Measurements from ENCODE around the gene ATP1A4. TPM values are rescaled to one million over a fixed set of nuclear protein-coding genes. Genes with fewer than 3 reads are reported as not detected.
"Not testable (repeated sequence)": the region's sequence is repeated elsewhere in the genome, so short reads cannot be mapped to it uniquely, and the experiment has no call there.

Gene ATP1A4
- polyA plus RNA-seq (2012; ENCODE audit: missing spikeins) = 1.7 TPM

DNA sequence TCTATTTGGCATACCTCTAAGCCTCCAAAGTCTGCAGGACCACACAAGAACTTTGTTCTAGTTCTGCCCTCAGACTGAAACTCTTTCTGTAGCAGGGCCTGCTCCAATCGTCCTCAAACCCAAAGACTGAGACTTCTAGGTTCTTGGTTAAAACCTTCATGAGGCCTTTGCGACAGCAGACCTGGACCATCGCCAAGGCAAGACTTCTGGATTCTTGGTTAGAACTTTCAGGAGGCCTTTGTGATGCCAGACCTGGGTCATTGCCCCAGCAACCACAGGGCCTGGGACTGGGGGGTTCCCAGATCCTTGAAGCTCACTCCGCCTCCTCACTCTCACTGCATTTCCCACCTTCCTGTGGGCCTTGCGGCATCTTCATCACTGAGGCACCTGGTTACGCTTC is at the start of gene ATP1A4:
Gene ATP1A4, plus strand, starts transcription at position 301 of the 400 bp plus-strand sequence. CDS start 438 bp downstream, outside the sequence.
- no peak for TF ChIP-seq TAF1 (IDR thresholded peaks at IDR 0.05; ENCODE audit: borderline replicate concordance, low read depth, low read length)
- no peak for TF ChIP-seq POLR2A (IDR thresholded peaks at IDR 0.05; ENCODE audit: low read depth, low read length)
- no peak for TF ChIP-seq POLR2AphosphoS5 (IDR thresholded peaks at IDR 0.05; ENCODE audit: low read depth, low read length)
- FAIRE-seq = no peak

DNA sequence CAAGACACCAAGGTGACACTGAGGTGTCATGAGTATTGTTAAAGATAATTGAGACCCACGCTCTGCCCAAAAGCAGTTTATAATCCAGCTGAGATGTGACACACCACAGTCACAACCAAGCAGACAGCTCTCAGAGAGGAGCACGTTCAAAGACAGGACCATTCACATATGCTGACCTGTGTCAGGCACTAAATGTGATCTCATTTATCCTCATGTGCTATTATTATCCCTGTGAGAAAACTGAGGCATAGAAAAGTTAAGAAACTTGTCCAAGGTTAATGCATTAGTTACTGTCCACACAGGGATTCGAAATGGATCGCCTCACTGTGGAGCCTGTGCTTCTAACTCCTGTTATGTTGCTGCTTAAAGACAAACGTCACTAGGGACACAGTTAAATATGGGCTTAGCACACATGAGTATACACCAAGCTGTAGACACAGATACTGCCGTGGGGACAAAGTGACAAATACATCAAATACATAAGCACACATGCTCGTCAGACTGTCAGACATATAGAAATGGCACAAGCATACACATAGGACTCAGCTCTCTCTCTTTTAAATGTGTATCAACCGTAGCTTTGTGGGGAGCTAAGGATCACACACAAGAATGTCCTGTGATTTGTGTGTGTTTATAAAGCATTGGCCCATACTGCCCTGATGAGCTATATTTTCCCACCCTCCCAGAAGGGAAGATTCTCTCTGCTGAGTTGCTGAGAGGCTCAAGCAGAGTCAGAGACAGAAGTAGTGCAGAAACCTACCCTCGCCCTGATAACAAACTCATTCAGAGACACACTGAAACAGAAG is 49.5 kb upstream of the ATP1A4 start:
- no peak for TF ChIP-seq POLR2A (IDR thresholded peaks at IDR 0.05; ENCODE audit: low read depth, low read length)
- no peak for TF ChIP-seq POLR2AphosphoS5 (IDR thresholded peaks at IDR 0.05; ENCODE audit: low read depth, low read length)
- TF ChIP-seq TAF1 (IDR thresholded peaks at IDR 0.05; ENCODE audit: borderline replicate concordance, low read depth, low read length) = no peak
- DNase-seq (ENCODE audit: insufficient read length) = no peak

More for the DNA sequence above, at the start of gene ATP1A4:
- DNase-seq (ENCODE audit: insufficient read length) = no peak

DNA sequence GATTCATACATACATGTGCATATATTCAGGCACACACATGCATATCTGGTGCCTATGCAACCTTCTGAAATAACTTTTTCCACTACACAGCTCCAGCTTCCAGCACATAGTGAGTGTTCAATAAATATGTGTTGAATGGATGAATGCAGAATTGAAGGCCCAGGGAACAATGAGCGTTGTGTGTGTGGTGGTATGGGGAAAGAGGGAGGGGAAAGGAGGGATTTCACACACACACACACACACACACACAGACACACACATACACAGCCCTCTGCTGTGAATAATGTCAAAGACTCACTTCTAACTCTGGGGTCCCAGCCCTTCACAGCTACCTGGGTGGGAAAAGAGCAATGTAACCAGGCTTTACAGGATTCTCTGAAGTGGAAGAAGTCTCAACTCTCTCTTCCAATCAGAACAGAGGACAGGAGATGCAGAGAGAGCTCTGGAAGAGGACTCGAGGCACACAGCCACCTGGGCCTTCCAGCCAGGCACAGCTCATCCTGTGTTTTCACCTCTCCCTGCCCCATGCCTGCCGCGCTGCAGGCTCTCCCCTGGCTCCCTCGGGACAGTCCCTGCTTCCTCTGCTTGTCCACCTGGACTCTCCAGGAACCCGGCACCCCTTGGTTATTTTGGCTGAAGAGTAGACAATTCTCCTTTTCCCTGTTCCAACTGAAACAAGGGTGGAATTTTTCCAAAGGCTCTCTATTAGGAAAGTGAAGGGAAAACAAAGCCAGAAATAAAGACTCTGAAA is 47.6 kb upstream of the ATP1A4 start:
- no peak for TF ChIP-seq TAF1 (IDR thresholded peaks at IDR 0.05; ENCODE audit: borderline replicate concordance, low read depth, low read length)
- TF ChIP-seq POLR2AphosphoS5 (IDR thresholded peaks at IDR 0.05; ENCODE audit: low read depth, low read length) = no peak
- no peak for TF ChIP-seq POLR2A (IDR thresholded peaks at IDR 0.05; ENCODE audit: low read depth, low read length)
- no peak for FAIRE-seq
- DNase-seq (ENCODE audit: insufficient read length) = no peak

More for the DNA sequence above, 49.5 kb upstream of the ATP1A4 start:
- peak; percentile 76 for FAIRE-seq

DNA sequence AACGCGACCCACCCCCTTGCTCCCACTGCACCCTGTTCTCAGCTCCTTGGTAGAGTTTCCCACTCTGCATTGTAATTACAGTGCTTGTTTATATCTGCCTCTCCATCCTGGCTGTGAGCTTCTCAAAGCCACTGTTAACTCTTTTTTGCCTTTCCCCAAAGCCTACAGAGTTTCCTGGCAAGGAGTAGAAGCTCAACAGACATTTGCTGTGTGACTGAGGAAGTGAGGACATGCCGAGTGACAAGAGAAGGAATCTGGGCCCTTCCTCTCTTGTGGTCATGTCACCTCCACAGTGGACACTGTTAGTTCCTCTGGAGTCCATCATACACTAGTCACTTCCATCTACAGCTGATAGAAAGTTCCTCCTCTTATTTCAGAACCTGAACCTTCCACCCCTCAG is 46.9 kb upstream of the ATP1A4 start:
- no peak for DNase-seq (ENCODE audit: insufficient read length)
- TF ChIP-seq TAF1 (IDR thresholded peaks at IDR 0.05; ENCODE audit: borderline replicate concordance, low read depth, low read length) (no peak), POLR2AphosphoS5 (IDR thresholded peaks at IDR 0.05; ENCODE audit: low read depth, low read length) (no peak), POLR2A (IDR thresholded peaks at IDR 0.05; ENCODE audit: low read depth, low read length) (no peak)
- FAIRE-seq = no peak

DNA sequence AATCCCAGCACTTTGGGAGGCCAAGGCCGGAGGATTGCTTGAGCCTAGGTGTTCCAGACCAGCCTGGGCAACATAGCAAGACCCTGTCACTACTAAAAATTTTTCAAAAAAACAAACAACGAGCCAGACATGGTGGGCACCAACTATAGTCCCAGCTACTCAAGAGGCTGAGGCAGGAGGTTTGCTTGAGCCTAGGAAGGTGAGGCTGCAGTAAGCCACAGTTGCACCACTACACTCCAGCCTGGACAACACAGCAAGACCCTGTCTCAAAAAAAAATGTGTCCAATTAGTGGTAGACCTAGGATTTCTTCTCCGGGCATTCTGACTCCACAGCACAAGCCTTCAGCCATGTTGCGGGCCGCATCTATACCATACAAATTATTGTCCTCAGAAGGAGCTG is 46.2 kb upstream of the ATP1A4 start:
- DNase-seq (ENCODE audit: insufficient read length) (no peak), FAIRE-seq (no peak)
- TF ChIP-seq POLR2A (IDR thresholded peaks at IDR 0.05; ENCODE audit: low read depth, low read length) = no peak
- TF ChIP-seq TAF1 (IDR thresholded peaks at IDR 0.05; ENCODE audit: borderline replicate concordance, low read depth, low read length) = no peak
- TF ChIP-seq POLR2AphosphoS5 (IDR thresholded peaks at IDR 0.05; ENCODE audit: low read depth, low read length) = no peak

DNA sequence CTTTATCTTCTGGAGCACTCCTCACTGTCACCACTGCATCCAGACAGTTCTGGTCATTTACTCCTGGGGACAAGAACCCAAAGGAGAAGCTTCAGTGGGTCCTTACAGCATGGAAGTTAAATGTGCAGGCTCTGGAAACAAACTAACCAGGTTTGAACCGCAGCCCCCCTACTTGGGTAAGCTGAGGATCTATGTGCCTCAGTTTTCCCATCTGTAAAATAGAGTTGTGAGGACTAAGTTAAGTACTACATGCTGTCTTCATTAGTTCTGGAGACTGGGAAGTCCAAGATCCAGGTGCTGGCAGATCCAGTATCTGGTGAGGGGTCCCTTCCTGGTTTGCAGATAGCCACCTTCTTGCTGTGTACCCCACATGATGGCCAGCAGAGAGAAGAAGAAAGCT is 43.9 kb upstream of the ATP1A4 start:
- no peak for TF ChIP-seq POLR2AphosphoS5 (IDR thresholded peaks at IDR 0.05; ENCODE audit: low read depth, low read length)
- TF ChIP-seq TAF1 (IDR thresholded peaks at IDR 0.05; ENCODE audit: borderline replicate concordance, low read depth, low read length) = no peak
- no peak for TF ChIP-seq POLR2A (IDR thresholded peaks at IDR 0.05; ENCODE audit: low read depth, low read length)
- DNase-seq (ENCODE audit: insufficient read length) (no peak), FAIRE-seq (no peak)

DNA sequence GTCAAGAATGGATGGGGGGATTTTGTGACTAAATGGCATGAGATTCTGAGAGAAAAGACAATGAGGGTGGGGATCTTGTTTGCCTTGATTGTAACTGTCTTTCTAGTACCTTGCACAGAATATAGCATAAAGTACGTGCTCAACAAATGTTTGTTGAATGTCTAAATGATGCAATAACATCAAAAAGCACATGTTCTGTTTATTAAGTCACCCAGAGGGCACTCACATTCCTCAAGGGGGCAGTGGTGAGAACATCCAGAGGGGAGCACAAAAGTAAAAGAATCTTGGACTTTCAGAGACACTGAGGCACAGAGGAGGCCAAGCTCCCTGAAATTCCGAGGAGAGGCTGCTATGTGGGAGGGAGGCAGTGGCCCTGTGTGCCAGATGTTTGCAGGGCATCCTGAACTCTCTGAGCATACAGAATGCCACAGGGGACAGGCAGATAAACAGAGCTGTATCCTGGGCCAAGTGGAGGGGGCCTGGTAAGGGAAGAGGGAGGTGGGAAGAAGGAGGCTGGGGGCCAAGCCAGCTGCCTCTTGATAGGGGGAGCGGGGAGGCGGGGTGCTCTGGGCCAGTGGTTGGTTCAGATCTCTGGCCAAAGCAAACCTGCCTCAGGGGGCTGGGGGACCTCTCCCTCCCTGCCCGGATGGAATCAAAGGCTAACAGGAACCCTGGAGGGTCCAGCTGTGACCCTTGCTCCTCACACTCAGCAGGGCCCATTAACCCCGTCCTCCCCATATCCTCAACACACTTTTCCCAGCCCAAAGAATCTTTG is 42.3 kb upstream of the ATP1A4 start:
- FAIRE-seq (peak; percentile 40), DNase-seq (ENCODE audit: insufficient read length) (no peak)
- no peak for TF ChIP-seq POLR2A (IDR thresholded peaks at IDR 0.05; ENCODE audit: low read depth, low read length)
- TF ChIP-seq TAF1 (IDR thresholded peaks at IDR 0.05; ENCODE audit: borderline replicate concordance, low read depth, low read length) = no peak
- no peak for TF ChIP-seq POLR2AphosphoS5 (IDR thresholded peaks at IDR 0.05; ENCODE audit: low read depth, low read length)

DNA sequence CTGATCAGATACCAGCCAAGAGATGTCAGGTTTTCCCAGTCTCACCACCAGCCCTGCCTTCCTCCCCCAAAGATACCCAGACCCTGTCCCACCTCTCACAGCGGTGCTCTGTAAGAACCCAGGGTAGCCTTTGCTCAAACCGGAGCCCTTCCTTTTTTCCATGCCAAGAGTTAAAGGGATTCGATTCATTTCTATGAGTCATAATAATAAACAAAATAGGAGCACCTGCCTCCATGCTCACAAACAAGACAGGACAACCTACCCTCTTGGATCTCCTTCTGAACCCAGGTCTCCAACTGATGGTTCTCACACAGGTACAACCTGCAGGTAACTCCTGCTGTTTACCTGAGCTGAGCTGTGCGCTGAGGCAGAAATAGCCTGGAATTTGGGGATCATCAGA is 41.7 kb upstream of the ATP1A4 start:
- FAIRE-seq (no peak), DNase-seq (ENCODE audit: insufficient read length) (no peak)

DNA sequence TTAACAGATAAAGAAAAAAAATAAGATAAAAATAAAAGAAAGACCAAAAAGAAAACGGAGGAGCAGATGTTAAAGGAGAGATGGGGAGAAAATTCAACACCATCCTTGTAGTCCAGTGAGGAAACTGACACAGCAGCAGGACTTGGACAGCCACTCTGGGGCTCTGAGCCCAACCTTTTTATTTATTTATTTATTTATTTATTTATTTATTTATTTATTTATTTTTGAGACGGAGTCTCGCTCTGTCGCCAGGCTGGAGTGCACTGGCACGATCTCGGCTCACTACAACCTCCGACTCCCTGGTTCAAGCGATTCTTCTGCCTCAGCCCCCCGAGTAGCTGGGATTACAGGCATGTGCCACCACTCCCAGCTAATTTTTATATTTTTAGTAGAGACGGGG is 39.9 kb upstream of the ATP1A4 start:
- FAIRE-seq; DNase-seq (ENCODE audit: insufficient read length): not testable (repeated sequence)

More for the DNA sequence above, 41.7 kb upstream of the ATP1A4 start:
- TF ChIP-seq POLR2AphosphoS5 (IDR thresholded peaks at IDR 0.05; ENCODE audit: low read depth, low read length) (no peak), POLR2A (IDR thresholded peaks at IDR 0.05; ENCODE audit: low read depth, low read length) (no peak), TAF1 (IDR thresholded peaks at IDR 0.05; ENCODE audit: borderline replicate concordance, low read depth, low read length) (no peak)

DNA sequence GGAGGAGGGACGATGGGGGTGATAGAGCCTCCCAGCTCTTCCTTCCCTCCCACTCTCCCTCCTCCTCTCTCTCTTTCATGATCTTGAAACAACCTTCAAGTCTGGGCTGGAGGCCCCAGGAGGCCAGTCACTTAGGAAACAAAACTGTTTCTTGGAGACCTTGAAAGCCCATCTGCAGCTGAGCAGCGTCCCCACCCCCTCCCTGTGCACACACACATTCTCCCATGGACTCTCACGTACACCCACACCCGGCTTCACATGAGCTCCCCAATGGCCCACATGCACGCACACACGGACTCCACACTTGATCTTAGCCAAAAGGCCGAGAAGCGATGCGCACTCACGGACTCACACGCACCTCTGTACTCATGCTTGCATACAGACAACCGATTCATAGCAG is 39.0 kb upstream of the ATP1A4 start:
- FAIRE-seq (no peak), DNase-seq (ENCODE audit: insufficient read length) (no peak)
- TF ChIP-seq POLR2AphosphoS5 (IDR thresholded peaks at IDR 0.05; ENCODE audit: low read depth, low read length) = no peak
- no peak for TF ChIP-seq POLR2A (IDR thresholded peaks at IDR 0.05; ENCODE audit: low read depth, low read length)
- no peak for TF ChIP-seq TAF1 (IDR thresholded peaks at IDR 0.05; ENCODE audit: borderline replicate concordance, low read depth, low read length)

DNA sequence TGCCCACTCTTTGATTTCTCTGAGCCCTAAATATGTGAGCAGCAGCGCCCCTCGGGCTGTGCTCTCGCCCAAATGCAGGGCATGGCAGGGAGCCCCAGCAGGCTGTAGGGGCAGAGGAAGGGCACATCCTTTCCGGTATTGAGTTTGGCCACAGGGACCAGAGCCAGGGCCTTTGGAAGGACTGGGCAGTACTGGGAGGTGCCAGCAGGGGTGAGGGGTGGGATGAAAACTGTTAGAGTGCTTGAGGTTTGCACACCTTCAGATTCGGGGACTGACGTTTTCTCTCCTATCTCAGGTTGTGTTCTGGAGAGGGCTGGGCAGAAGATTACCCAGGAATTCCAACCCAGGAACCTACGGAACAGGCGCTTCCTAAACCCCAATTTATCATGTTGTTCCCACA is 38.0 kb upstream of the ATP1A4 start:
- FAIRE-seq = no peak
- no peak for TF ChIP-seq TAF1 (IDR thresholded peaks at IDR 0.05; ENCODE audit: borderline replicate concordance, low read depth, low read length)
- DNase-seq (ENCODE audit: insufficient read length) = no peak

Measured in GM12892 (cell line).